Sigmoid colon (tissue), 4 donors: ENCODE data around the gene MRPS16.
A peak's percentile ranks its signal among the peaks of the same experiment; 100 is the strongest.

ENCODE experiments used
- CTCF ChIP-seq, 4 experiments: fragments of 450-650 bp in 3 of 4; fragments of 200-600 bp in 1 of 4; IDR thresholded peaks; one replicate each; pipeline ENCODE4 v1.5.1; 2016 to 2019; ENCODE audit warnings: antibody characterized with exemption in 4 of 4, mild to moderate bottlenecking in 3 of 4, moderate library complexity in 2 of 4
- POLR2AphosphoS5 ChIP-seq, 4 donors: sonication (generic); formaldehyde crosslinking; IDR thresholded peaks; one replicate each; pipeline ENCODE4 v1.6.1; 2017; ENCODE audit warnings: antibody characterized with exemption in 4 of 4

GRCh38 chr10:73252445-73253224, at the start of gene MRPS16:
- TF ChIP-seq CTCF (IDR thresholded peaks at IDR 0.05) (no peak), POLR2AphosphoS5 (IDR thresholded peaks at IDR 0.05) (peak; percentile 74 to 98 (median 86))
